GM12878 (cell line): Measurements from ENCODE around the gene ZFP62.

ENCODE experiments used
- HDAC2 ChIP-seq: fragments of 200-600 bp; sonication (generic); IDR thresholded peaks from 2 replicates; pipeline ENCODE4 v1.6.1; 2017
- IRF4 ChIP-seq: IDR thresholded peaks from 2 replicates; pipeline ENCODE4 v1.6.1; 2011; ENCODE audit warnings: low read depth, low read length

GRCh38 chr5:180808461-180809000 is 52.5 kb downstream of the ZFP62 start:
- TF ChIP-seq HDAC2: no peak
- TF ChIP-seq IRF4: no peak
